H9 (cell line): ENCODE data around the gene CAMK2N2. TPM values are rescaled to one million over a fixed set of nuclear protein-coding genes. Genes with fewer than 3 reads are reported as not detected.

Source experiments
- DNase-seq: peaks from one replicate; pipeline ENCODE4 v3.0.0-alpha.2; 2017
- H2AFZ ChIP-seq: one replicate; pipeline ENCODE4 v1.6.1; 2013; ENCODE audit warnings: mild to moderate bottlenecking, low read length, control low read depth, moderate library complexity
- H2AK5ac ChIP-seq: 2 replicates; pipeline ENCODE4 v1.6.1; 2013; ENCODE audit warnings: low read length, control low read depth, mixed read lengths; ENCODE audit not compliant: insufficient read length
- H2BK120ac ChIP-seq: one replicate; pipeline ENCODE4 v1.6.1; 2013; ENCODE audit warnings: low read depth, mild to moderate bottlenecking, low read length, control low read depth, inconsistent platforms; ENCODE audit not compliant: poor library complexity, severe bottlenecking
- H2BK12ac ChIP-seq: 2 replicates; pipeline ENCODE4 v1.6.1; 2013; ENCODE audit warnings: low read length, control low read depth, mixed read lengths, low read depth; ENCODE audit not compliant: insufficient read length
- H2BK15ac ChIP-seq: 2 replicates; pipeline ENCODE4 v1.6.1; 2013; ENCODE audit warnings: low read depth, low read length, control low read depth
- H2BK20ac ChIP-seq: one replicate; pipeline ENCODE4 v1.6.1; 2013; ENCODE audit warnings: low read depth, mild to moderate bottlenecking, low read length, control low read depth, inconsistent platforms; ENCODE audit not compliant: poor library complexity, severe bottlenecking
- H2BK5ac ChIP-seq: 2 replicates; pipeline ENCODE4 v1.6.1; 2013; ENCODE audit warnings: low read length, control low read depth, mixed read lengths; ENCODE audit not compliant: insufficient read length
- H3K14ac ChIP-seq: 2 replicates; pipeline ENCODE4 v1.6.1; 2013; ENCODE audit warnings: low read length, control low read depth; ENCODE audit not compliant: insufficient read depth
- H3K18ac ChIP-seq: 2 replicates; pipeline ENCODE4 v1.6.1; 2013; ENCODE audit warnings: low read depth, mild to moderate bottlenecking, mixed read lengths, low read length, control low read depth; ENCODE audit not compliant: insufficient read length
- H3K23ac ChIP-seq: 2 replicates; pipeline ENCODE4 v1.6.1; 2013; ENCODE audit warnings: low read length, control low read depth, mixed read lengths, low read depth; ENCODE audit not compliant: insufficient read length
- H3K23me2 ChIP-seq: 2 replicates; pipeline ENCODE4 v1.6.1; 2013; ENCODE audit warnings: low read depth, mild to moderate bottlenecking, mixed read lengths, low read length, control low read depth; ENCODE audit not compliant: insufficient read length, poor library complexity, severe bottlenecking
- H3K27ac ChIP-seq: 2 replicates; pipeline ENCODE4 v1.5.1; 2013; ENCODE audit warnings: low read length, control low read depth, mixed read lengths, low read depth; ENCODE audit not compliant: insufficient read length
- H3K27me3 ChIP-seq: 2 replicates; pipeline ENCODE4 v1.6.1; 2013; ENCODE audit warnings: low read length, control low read depth, inconsistent platforms; ENCODE audit not compliant: insufficient read depth
- H3K4ac ChIP-seq: 2 replicates; pipeline ENCODE4 v1.6.1; 2013; ENCODE audit warnings: low read depth, mild to moderate bottlenecking, control low read depth, inconsistent platforms, low read length, moderate library complexity
- H3K4me1 ChIP-seq: 2 replicates; pipeline ENCODE4 v1.6.1; 2013; ENCODE audit warnings: low read length, control low read depth, inconsistent platforms; ENCODE audit not compliant: insufficient read depth
- H3K4me2 ChIP-seq: 2 replicates; pipeline ENCODE4 v1.6.1; 2013; ENCODE audit warnings: low read length, control low read depth, mixed read lengths; ENCODE audit not compliant: insufficient read length, insufficient read depth
- H3K56ac ChIP-seq: 2 replicates; pipeline ENCODE4 v1.6.1; 2013; ENCODE audit warnings: low read depth, mild to moderate bottlenecking, mixed read lengths, low read length, control low read depth; ENCODE audit not compliant: insufficient read length
- H3K79me1 ChIP-seq: 2 replicates; pipeline ENCODE4 v1.6.1; 2013; ENCODE audit warnings: low read depth, mild to moderate bottlenecking, moderate library complexity, low read length, control low read depth, inconsistent platforms; ENCODE audit not compliant: insufficient read depth, poor library complexity, severe bottlenecking
- H3K79me2 ChIP-seq: 2 replicates; pipeline ENCODE4 v1.6.1; 2013; ENCODE audit warnings: low read length, control low read depth, inconsistent platforms; ENCODE audit not compliant: insufficient read depth
- H3K9ac ChIP-seq: 2 replicates; pipeline ENCODE4 v1.6.1; 2013; ENCODE audit warnings: low read length, control low read depth, mixed read lengths; ENCODE audit not compliant: insufficient read length; ENCODE audit errors: extremely low read depth
- H3K9me3 ChIP-seq: one replicate; pipeline ENCODE4 v1.6.1; 2013; ENCODE audit warnings: low read depth, low read length, inconsistent platforms; ENCODE audit not compliant: control insufficient read depth
- H3T11ph ChIP-seq: one replicate; pipeline ENCODE4 v1.6.1; 2013; ENCODE audit warnings: mild to moderate bottlenecking, low read length, control low read depth, inconsistent platforms
- H4K20me1 ChIP-seq: one replicate; pipeline ENCODE4 v1.6.1; 2013; ENCODE audit not compliant: control insufficient read depth, insufficient read length, insufficient read depth
- H4K5ac ChIP-seq: 2 replicates; pipeline ENCODE4 v1.6.1; 2013; ENCODE audit warnings: low read depth, mild to moderate bottlenecking, mixed read lengths, low read length, control low read depth; ENCODE audit not compliant: insufficient read length
- H4K8ac ChIP-seq: replicated peaks from 2 replicates; pipeline ENCODE4 v1.6.1; 2013; ENCODE audit warnings: low read length, control low read depth, mixed read lengths, low read depth; ENCODE audit not compliant: insufficient read length
- H4K91ac ChIP-seq: 2 replicates; pipeline ENCODE4 v1.6.1; 2013; ENCODE audit warnings: low read depth, mild to moderate bottlenecking, moderate library complexity, mixed read lengths, low read length, control low read depth; ENCODE audit not compliant: insufficient read length
- H3K27ac Mint-ChIP-seq, 3 experiments: 2 replicates in 2 of 3; 3 replicates in 1 of 3; pipeline ENCODE4 v1.8.0; 2020 to 2021; ENCODE audit warnings: mixed read lengths in 3 of 3, mild to moderate bottlenecking in 1 of 3, moderate library complexity in 1 of 3
- H3K27me3 Mint-ChIP-seq: 2 replicates; pipeline ENCODE4 v1.8.0; 2021; ENCODE audit warnings: low read depth, mild to moderate bottlenecking, moderate library complexity, mixed read lengths
- H3K36me3 Mint-ChIP-seq, 3 experiments: 2 replicates in 2 of 3; 3 replicates in 1 of 3; pipeline ENCODE4 v1.8.0; 2020 to 2021; ENCODE audit warnings: low read depth in 3 of 3, mixed read lengths in 3 of 3; ENCODE audit not compliant: insufficient read depth in 1 of 3
- H3K4me1 Mint-ChIP-seq, 2 experiments: 2 replicates each; pipeline ENCODE4 v1.8.0; 2020; ENCODE audit warnings: mixed read lengths in 2 of 2
- H3K4me3 Mint-ChIP-seq, 2 experiments: 2 replicates in 1 of 2; 3 replicates in 1 of 2; pipeline ENCODE4 v1.8.0; 2020 to 2021; ENCODE audit warnings: mild to moderate bottlenecking in 2 of 2, mixed read lengths in 2 of 2, moderate library complexity in 1 of 2
- H3K9me3 Mint-ChIP-seq, 2 experiments: 2 replicates in 1 of 2; 3 replicates in 1 of 2; pipeline ENCODE4 v1.8.0; 2020; ENCODE audit warnings: mild to moderate bottlenecking in 2 of 2, mixed read lengths in 2 of 2, moderate library complexity in 1 of 2
- CTCF ChIP-seq: fragments of 200-600 bp; sonication (generic); conservative IDR thresholded peaks from 3 replicates; pipeline ENCODE4 v1.8.0; 2021; ENCODE audit warnings: antibody characterized with exemption, mild to moderate bottlenecking
- WGBS: extraction: QIAGEN DNeasy Blood & Tissue Kit; methylation state at CpG from one replicate; pipeline ENCODE4 v1.1.7; 2013; ENCODE audit warnings: missing lambda C conversion rate, low lambda C conversion rate, mixed read lengths; ENCODE audit not compliant: insufficient read length; ENCODE audit errors: extremely low coverage; 5-methylcytosine and 5-hydroxymethylcytosine counted together
- total RNA-seq: library from RNA; stranded (reverse); gene quantifications from 2 replicates; pipeline ENCODE4 v1.2.1, GENCODE V29; 2021

The CAMK2N2 gene
- total RNA-seq, 1 experiment from 2014 or later = 12.6 TPM

DNA sequence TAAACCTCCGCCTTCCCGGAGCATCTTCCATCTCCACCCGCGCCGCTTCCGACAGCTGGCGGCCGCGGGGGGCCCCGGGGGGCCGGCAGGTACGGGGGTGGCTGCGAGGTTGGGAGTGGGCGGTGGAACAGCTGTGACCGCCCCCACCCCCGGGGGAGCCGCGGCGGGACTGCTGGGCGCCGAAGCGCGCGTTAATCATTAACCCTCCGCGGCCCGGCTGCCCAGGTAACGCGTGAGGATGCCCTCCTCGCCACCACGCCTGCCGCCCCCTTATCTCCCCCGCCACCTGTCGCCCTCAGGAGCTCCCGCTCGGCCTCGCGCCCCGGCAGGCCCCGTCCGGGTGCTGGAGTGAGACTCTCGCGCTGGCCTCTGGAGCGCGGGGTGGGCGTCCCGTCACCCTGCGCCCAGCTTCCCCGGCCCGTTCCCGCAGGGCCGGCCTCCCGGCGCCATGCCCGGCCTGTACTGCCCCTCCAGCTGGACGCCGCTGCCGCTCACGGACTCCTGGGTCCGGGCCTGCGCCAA is 31.2 kb downstream of the CAMK2N2 start:
- Histone ChIP-seq H2BK15ac (no peak overlapping the region), H3K4me2 (peak overlapping the region; percentile 65), H2AK5ac (no peak overlapping the region), H3K9me3 (no peaks in the 10 kb centered on the region), H3K79me1 (no peaks in the 10 kb centered on the region), H2BK120ac (no peak overlapping the region), H3K14ac (no peak overlapping the region), H3K23ac (no peak overlapping the region), H3K27ac (no peak overlapping the region), H3K79me2 (no peaks in the 10 kb centered on the region), H2BK12ac (no peak overlapping the region), H3K9ac (no peak overlapping the region), H4K8ac (no peak overlapping the region), H3K18ac (no peak overlapping the region), H2BK20ac (no peak overlapping the region), H3K27me3 (peaks cover 37% of the 10 kb centered on the region), H3T11ph (no peak overlapping the region), H3K56ac (no peak overlapping the region), H2BK5ac (no peak overlapping the region), H3K4me1 (no peaks in the 10 kb centered on the region), H4K20me1 (no peaks in the 10 kb centered on the region), H4K91ac (no peak overlapping the region), H3K23me2 (peaks cover 15% of the 10 kb centered on the region), H2AFZ (no peak overlapping the region), H4K5ac (no peak overlapping the region), H3K4ac (no peak overlapping the region)
- TF ChIP-seq CTCF = no peak
- Mint-ChIP-seq H3K4me1 (peaks cover 2 to 6% of the 10 kb centered on the region in 2 experiments), H3K9me3 (no peaks in the 10 kb centered on the region), H3K27me3 (peaks cover 71% of the 10 kb centered on the region), H3K36me3 (no peaks in the 10 kb centered on the region), H3K27ac (no peak overlapping the region), H3K4me3 (peak overlapping the region; percentile 23 to 65; a peak in 3 of 5 replicates)
- no CpG with 5 or more reads among the region's 61 CpGs for WGBS
- DNase-seq = no peak
